Right lobe of liver (tissue), 4 donors: ENCODE measurements around the gene TPM4.

ENCODE experiments used
- CTCF ChIP-seq, 4 donors: fragments of 200-600 bp in 3 of 4; fragments of 450-650 bp in 1 of 4; IDR thresholded peaks; one replicate each; pipeline versions ENCODE4 v1.5.1 to v1.8.0; 2016 to 2022; ENCODE audit warnings: antibody characterized with exemption in 4 of 4, mild to moderate bottlenecking in 2 of 4
- POLR2A ChIP-seq: fragments of 450-650 bp; IDR thresholded peaks from one replicate; pipeline ENCODE4 v1.6.1; 2017; ENCODE audit warnings: antibody characterized with exemption, mild to moderate bottlenecking
- donor health status: DM: no; HTN: no; CAD: no.
- donor health status: DM: no; HTN: no; CAD: no.
- donor health status: DM: no; HTN: yes; CAD: no.

- TF ChIP-seq POLR2A = no peak
- TF ChIP-seq CTCF (IDR thresholded peaks at IDR 0.05) = no peak
These were observed 63.5 kb downstream of the TPM4 start for GRCh38 chr19:16139752-16140151.
